Fibroblast of lung (primary cell): ENCODE data around the gene HSD17B3.

Experiments
- EZH2 ChIP-seq: IDR thresholded peaks from 2 replicates; pipeline ENCODE4 v1.5.1; 2012; ENCODE audit warnings: low read length, control low read depth, mild to moderate bottlenecking; ENCODE audit errors: missing control alignments
- TF ChIP-seq, protein P1 (sequence below), 2 donors: IDR thresholded peaks in 1 of 2; conservative IDR thresholded peaks in 1 of 2; 1 replicate in 1 of 2; 2 replicates in 1 of 2; pipeline ENCODE4 v1.5.1; 2011 to 2012; ENCODE audit warnings: low read length in 2 of 2, control low read depth in 1 of 2, inconsistent platforms in 1 of 2, low read depth in 1 of 2, mild to moderate bottlenecking in 1 of 2

- TF ChIP-seq, protein P1, sequence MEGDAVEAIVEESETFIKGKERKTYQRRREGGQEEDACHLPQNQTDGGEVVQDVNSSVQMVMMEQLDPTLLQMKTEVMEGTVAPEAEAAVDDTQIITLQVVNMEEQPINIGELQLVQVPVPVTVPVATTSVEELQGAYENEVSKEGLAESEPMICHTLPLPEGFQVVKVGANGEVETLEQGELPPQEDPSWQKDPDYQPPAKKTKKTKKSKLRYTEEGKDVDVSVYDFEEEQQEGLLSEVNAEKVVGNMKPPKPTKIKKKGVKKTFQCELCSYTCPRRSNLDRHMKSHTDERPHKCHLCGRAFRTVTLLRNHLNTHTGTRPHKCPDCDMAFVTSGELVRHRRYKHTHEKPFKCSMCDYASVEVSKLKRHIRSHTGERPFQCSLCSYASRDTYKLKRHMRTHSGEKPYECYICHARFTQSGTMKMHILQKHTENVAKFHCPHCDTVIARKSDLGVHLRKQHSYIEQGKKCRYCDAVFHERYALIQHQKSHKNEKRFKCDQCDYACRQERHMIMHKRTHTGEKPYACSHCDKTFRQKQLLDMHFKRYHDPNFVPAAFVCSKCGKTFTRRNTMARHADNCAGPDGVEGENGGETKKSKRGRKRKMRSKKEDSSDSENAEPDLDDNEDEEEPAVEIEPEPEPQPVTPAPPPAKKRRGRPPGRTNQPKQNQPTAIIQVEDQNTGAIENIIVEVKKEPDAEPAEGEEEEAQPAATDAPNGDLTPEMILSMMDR (conservative IDR thresholded peaks at IDR 0.05 in 1 of 2, IDR thresholded peaks at IDR 0.05 in 1 of 2; ENCODE audit: low read depth in 1 of 2, low read length in 2 of 2) = no peak
- TF ChIP-seq EZH2 = no peak
These were observed 2.3 kb upstream of the HSD17B3 start for GRCh38 chr9:96304230-96304629.
